Measurements from ENCODE around the gene PLAGL2. TPM values are rescaled to one million over a fixed set of nuclear protein-coding genes. Genes with fewer than 3 reads are reported as not detected.

The PLAGL2 gene
- total RNA-seq, 1 donor from 2014 or later: 11.8 TPM

GRCh38 chr20:32231245-32231644, 23.7 kb upstream of the PLAGL2 start:
- no peaks in the 10 kb centered on the region for H3K27me3 Mint-ChIP-seq (ENCODE audit: unreplicated experiment)
- DNase-seq (ENCODE audit: extremely low spot score, unreplicated experiment): no peak
- H3K9me3 Mint-ChIP-seq (ENCODE audit: unreplicated experiment): no peaks in the 10 kb centered on the region
- peaks cover 57% of the 10 kb centered on the region for H3K36me3 Mint-ChIP-seq (ENCODE audit: unreplicated experiment)
- no peak overlapping the region for H3K4me3 Mint-ChIP-seq (ENCODE audit: unreplicated experiment)
- TF ChIP-seq, protein P1, sequence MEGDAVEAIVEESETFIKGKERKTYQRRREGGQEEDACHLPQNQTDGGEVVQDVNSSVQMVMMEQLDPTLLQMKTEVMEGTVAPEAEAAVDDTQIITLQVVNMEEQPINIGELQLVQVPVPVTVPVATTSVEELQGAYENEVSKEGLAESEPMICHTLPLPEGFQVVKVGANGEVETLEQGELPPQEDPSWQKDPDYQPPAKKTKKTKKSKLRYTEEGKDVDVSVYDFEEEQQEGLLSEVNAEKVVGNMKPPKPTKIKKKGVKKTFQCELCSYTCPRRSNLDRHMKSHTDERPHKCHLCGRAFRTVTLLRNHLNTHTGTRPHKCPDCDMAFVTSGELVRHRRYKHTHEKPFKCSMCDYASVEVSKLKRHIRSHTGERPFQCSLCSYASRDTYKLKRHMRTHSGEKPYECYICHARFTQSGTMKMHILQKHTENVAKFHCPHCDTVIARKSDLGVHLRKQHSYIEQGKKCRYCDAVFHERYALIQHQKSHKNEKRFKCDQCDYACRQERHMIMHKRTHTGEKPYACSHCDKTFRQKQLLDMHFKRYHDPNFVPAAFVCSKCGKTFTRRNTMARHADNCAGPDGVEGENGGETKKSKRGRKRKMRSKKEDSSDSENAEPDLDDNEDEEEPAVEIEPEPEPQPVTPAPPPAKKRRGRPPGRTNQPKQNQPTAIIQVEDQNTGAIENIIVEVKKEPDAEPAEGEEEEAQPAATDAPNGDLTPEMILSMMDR (IDR thresholded peaks at IDR 0.05): no peak
- H3K27ac Mint-ChIP-seq (ENCODE audit: unreplicated experiment): no peak overlapping the region
- no peaks in the 10 kb centered on the region for H3K4me1 Mint-ChIP-seq (ENCODE audit: unreplicated experiment)

DNA sequence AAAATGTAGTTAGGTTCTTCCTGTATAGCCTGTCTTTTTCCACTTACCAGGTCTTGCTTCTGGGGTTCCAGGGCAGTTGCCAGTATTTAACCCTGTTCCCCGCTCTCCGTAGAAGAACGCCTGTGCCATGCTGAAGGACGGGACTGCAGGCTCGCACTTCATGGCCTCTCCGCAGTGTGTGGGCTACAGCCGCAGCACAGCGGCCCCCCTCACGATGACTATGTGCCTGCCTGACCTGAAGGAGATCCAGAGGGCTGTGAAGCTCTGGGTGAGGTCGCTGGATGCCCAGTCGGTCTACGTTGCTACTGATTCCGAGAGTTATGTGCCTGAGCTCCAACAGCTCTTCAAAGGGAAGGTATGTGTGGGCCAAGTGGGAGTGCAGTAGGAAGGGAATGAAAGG, 23.2 kb upstream of the PLAGL2 start:
- TF ChIP-seq, protein P1 (IDR thresholded peaks at IDR 0.05): no peak
- no peaks in the 10 kb centered on the region for H3K9me3 Mint-ChIP-seq (ENCODE audit: unreplicated experiment)
- H3K27me3 Mint-ChIP-seq (ENCODE audit: unreplicated experiment): no peaks in the 10 kb centered on the region
- H3K36me3 Mint-ChIP-seq (ENCODE audit: unreplicated experiment): peaks cover 56% of the 10 kb centered on the region
- no peak for DNase-seq (ENCODE audit: extremely low spot score, unreplicated experiment)
- no peak overlapping the region for H3K4me3 Mint-ChIP-seq (ENCODE audit: unreplicated experiment)
- no peak overlapping the region for H3K27ac Mint-ChIP-seq (ENCODE audit: unreplicated experiment)
- no peaks in the 10 kb centered on the region for H3K4me1 Mint-ChIP-seq (ENCODE audit: unreplicated experiment)

- H3K36me3 Mint-ChIP-seq (ENCODE audit: unreplicated experiment): peaks cover 47% of the 10 kb centered on the region
- no peaks in the 10 kb centered on the region for H3K9me3 Mint-ChIP-seq (ENCODE audit: unreplicated experiment)
- no peak overlapping the region for H3K27ac Mint-ChIP-seq (ENCODE audit: unreplicated experiment)
- DNase-seq (ENCODE audit: extremely low spot score, unreplicated experiment): no peak
- TF ChIP-seq, protein P1 (IDR thresholded peaks at IDR 0.05): no peak
- no peaks in the 10 kb centered on the region for H3K27me3 Mint-ChIP-seq (ENCODE audit: unreplicated experiment)
- no peak overlapping the region for H3K4me3 Mint-ChIP-seq (ENCODE audit: unreplicated experiment)
- no peaks in the 10 kb centered on the region for H3K4me1 Mint-ChIP-seq (ENCODE audit: unreplicated experiment)
These were observed 21.8 kb upstream of the PLAGL2 start for GRCh38 chr20:32229251-32229747.

DNA sequence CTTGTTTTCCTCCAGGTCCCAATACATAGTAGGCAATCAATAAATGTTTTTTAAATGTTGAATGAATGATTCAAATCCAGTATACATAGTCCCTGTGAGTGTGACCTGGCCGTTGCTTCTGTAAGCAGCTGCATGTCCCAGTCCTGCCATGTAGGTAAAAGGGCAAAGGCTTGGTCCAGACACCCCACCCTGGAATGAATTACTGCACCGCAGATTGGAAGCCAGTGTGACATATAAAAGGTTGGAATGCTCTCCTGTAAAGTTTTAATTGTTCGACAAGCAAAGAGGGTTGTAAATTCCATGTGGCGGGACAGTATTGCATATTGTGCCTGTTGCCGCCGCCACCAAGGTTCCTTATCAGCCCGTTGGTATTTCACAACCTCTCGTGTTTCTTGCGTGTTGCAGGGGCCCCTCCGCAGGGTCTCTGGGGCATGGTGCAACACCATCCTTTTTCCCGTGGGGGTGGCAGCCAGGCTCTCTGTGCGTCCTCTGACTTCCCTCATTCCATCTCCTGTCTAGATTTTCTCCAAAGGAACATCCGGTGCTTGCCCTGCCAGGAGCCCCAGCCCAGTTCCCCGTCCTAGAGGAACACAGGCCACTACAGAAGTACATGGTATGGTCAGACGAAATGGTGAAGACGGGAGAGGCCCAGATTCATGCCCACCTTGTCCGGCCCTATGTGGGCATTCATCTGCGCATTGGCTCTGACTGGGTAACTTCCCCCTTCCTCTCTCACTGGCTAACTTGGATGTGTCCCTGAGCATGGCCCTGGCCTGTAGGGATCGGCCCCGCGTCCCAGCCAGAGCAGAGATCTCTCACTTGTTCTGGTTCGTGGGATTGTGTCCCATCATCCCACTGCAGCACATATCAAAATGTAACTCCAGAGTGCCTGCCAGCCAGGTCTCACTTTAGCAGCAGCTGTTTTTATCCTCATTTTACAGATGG, 20.5 kb upstream of the PLAGL2 start:
- H3K27me3 Mint-ChIP-seq (ENCODE audit: unreplicated experiment): no peaks in the 10 kb centered on the region
- peaks cover 40% of the 10 kb centered on the region for H3K36me3 Mint-ChIP-seq (ENCODE audit: unreplicated experiment)
- H3K27ac Mint-ChIP-seq (ENCODE audit: unreplicated experiment): no peak overlapping the region

GRCh38 chr20:32227306-32227705, 19.8 kb upstream of the PLAGL2 start:
- no peak overlapping the region for H3K27ac Mint-ChIP-seq (ENCODE audit: unreplicated experiment)
- H3K9me3 Mint-ChIP-seq (ENCODE audit: unreplicated experiment): no peaks in the 10 kb centered on the region
- no peak overlapping the region for H3K4me3 Mint-ChIP-seq (ENCODE audit: unreplicated experiment)
- DNase-seq (ENCODE audit: extremely low spot score, unreplicated experiment): no peak
- H3K27me3 Mint-ChIP-seq (ENCODE audit: unreplicated experiment): no peaks in the 10 kb centered on the region
- no peaks in the 10 kb centered on the region for H3K4me1 Mint-ChIP-seq (ENCODE audit: unreplicated experiment)
- TF ChIP-seq, protein P1 (IDR thresholded peaks at IDR 0.05): no peak
- peaks cover 36% of the 10 kb centered on the region for H3K36me3 Mint-ChIP-seq (ENCODE audit: unreplicated experiment)

More for the DNA sequence above, 20.5 kb upstream of the PLAGL2 start:
- Mint-ChIP-seq H3K4me1 (ENCODE audit: unreplicated experiment) (no peaks in the 10 kb centered on the region), H3K4me3 (ENCODE audit: unreplicated experiment) (no peak overlapping the region), H3K9me3 (ENCODE audit: unreplicated experiment) (no peaks in the 10 kb centered on the region)
- TF ChIP-seq, protein P1 (IDR thresholded peaks at IDR 0.05): no peak
- DNase-seq (ENCODE audit: extremely low spot score, unreplicated experiment): no peak
